ENCODE results near the gene OVCA2. TPM values are rescaled to one million over a fixed set of nuclear protein-coding genes. Genes with fewer than 3 reads are reported as not detected.
A peak's percentile ranks its signal among the peaks of the same experiment; 100 is the strongest.

OVCA2 gene
- total RNA-seq, 1 experiment from 2014 or later: 27.3 TPM

GRCh38 chr17:1996800-1997288 lies 45.0 kb upstream of the OVCA2 start:
- POLR2A ChIA-PET: no interaction called here
- TF ChIP-seq POLR2AphosphoS5 (IDR thresholded peaks at IDR 0.05; ENCODE audit: low read depth, low read length) (no peak), JUND (IDR thresholded peaks at IDR 0.05) (no peak), ZBTB33 (IDR thresholded peaks at IDR 0.05; ENCODE audit: extremely low read depth, insufficient replicate concordance, low read length) (no peak), FOSL1 (IDR thresholded peaks at IDR 0.05; ENCODE audit: low read depth) (no peak), ZFX (IDR thresholded peaks at IDR 0.05) (no peak), POLR2A (IDR thresholded peaks at IDR 0.05; ENCODE audit: borderline replicate concordance, extremely low read depth, insufficient read depth, insufficient read length) (no peak)
- CTCF ChIA-PET: no interaction called here

GRCh38 chr17:1997289-1997926 lies 44.4 kb upstream of the OVCA2 start:
- Histone ChIP-seq H3K4me1 (ENCODE audit: control insufficient read depth in 1 of 2, insufficient read depth in 2 of 2, low read length in 2 of 2) (peaks cover 11 to 20% of the 10 kb centered on the region in 2 experiments; a peak in 3 of 4 replicates), H4K20me1 (ENCODE audit: insufficient read depth) (no peaks in the 10 kb centered on the region), H3K79me2 (ENCODE audit: insufficient read depth, low read length) (no peaks in the 10 kb centered on the region), H3K4me3 (replicated peaks in 1 of 2; ENCODE audit: low read depth in 1 of 2, low read length in 2 of 2) (no peak overlapping the region), H3K36me3 (ENCODE audit: control insufficient read depth in 1 of 2, insufficient read depth in 2 of 2, low read length in 2 of 2) (no peaks in the 10 kb centered on the region), H3K9me2 (ENCODE audit: insufficient read depth) (no peaks in the 10 kb centered on the region), H2AFZ (ENCODE audit: low read depth, low read length, poor library complexity, severe bottlenecking) (no peak overlapping the region), H3K27ac (ENCODE audit: low read depth, low read length) (no peak overlapping the region), H3K27me3 (ENCODE audit: insufficient read depth, low read length) (no peaks in the 10 kb centered on the region), H3K9me3 (ENCODE audit: control insufficient read depth in 1 of 2, insufficient read depth in 1 of 2, low read depth in 1 of 2, low read length in 2 of 2) (no peaks in the 10 kb centered on the region), H3K4me2 (ENCODE audit: low read length) (peak overlapping the region; percentile 27), H3K9ac (ENCODE audit: low read length) (no peak overlapping the region)
- CTCF ChIA-PET: no interaction called here
- ATAC-seq: peak; percentile 46
- POLR2A ChIA-PET: no interaction called here
- DNase-seq (ENCODE audit: low read depth, low spot score): no peak
- intact Hi-C loops (cut with micrococcal nuclease): no loop called here
- RAD21 ChIA-PET (ENCODE audit: low non-redundant PET in 1 of 2, low total read pairs in 2 of 2, uncharacterized antibody in 2 of 2, unreplicated experiment in 2 of 2): no interaction called here
- BruUV-seq (replicated peaks): no TSS peak
- TF ChIP-seq ZFX (IDR thresholded peaks at IDR 0.05) (no peak), TCF7L2 (IDR thresholded peaks at IDR 0.05; ENCODE audit: borderline replicate concordance, extremely low read depth, insufficient read depth, insufficient read length) (no peak), POLR2AphosphoS5 (IDR thresholded peaks at IDR 0.05; ENCODE audit: low read depth, low read length) (no peak), JUND (IDR thresholded peaks at IDR 0.05) (no peak), ZNF274 (IDR thresholded peaks at IDR 0.05; ENCODE audit: low read depth, low read length) (no peak), CBX3 (IDR thresholded peaks at IDR 0.05; ENCODE audit: low read depth) (no peak), SP1 (IDR thresholded peaks at IDR 0.05; ENCODE audit: low read depth) (no peak), RAD21 (IDR thresholded peaks at IDR 0.05; ENCODE audit: low read depth) (no peak), ELF1 (IDR thresholded peaks at IDR 0.05; ENCODE audit: borderline replicate concordance, low read depth) (no peak), SRF (IDR thresholded peaks at IDR 0.05; ENCODE audit: low read depth) (no peak), ATF3 (IDR thresholded peaks at IDR 0.05) (no peak), REST (IDR thresholded peaks at IDR 0.05; ENCODE audit: low read depth) (no peak)

More at GRCh38 chr17:1996800-1997288, 45.0 kb upstream of the OVCA2 start:
- peaks cover 11 to 20% of the 10 kb centered on the region in 2 experiments; a peak in 3 of 4 replicates for H3K4me1 ChIP-seq (ENCODE audit: control insufficient read depth in 1 of 2, insufficient read depth in 2 of 2, low read length in 2 of 2)
- no peaks in the 10 kb centered on the region for H3K36me3 ChIP-seq (ENCODE audit: control insufficient read depth in 1 of 2, insufficient read depth in 2 of 2, low read length in 2 of 2)
- H3K9me3 ChIP-seq (ENCODE audit: control insufficient read depth in 1 of 2, insufficient read depth in 1 of 2, low read depth in 1 of 2, low read length in 2 of 2): no peaks in the 10 kb centered on the region
- H3K9ac ChIP-seq (ENCODE audit: low read length): no peak overlapping the region
- DNase-seq (ENCODE audit: low read depth, low spot score): no peak
- H4K20me1 ChIP-seq (ENCODE audit: insufficient read depth): no peaks in the 10 kb centered on the region
- no peak overlapping the region for H2AFZ ChIP-seq (ENCODE audit: low read depth, low read length, poor library complexity, severe bottlenecking)
- RAD21 ChIA-PET (ENCODE audit: low non-redundant PET in 1 of 2, low total read pairs in 2 of 2, uncharacterized antibody in 2 of 2, unreplicated experiment in 2 of 2): no interaction called here
- H3K4me3 ChIP-seq (replicated peaks in 1 of 2; ENCODE audit: low read depth in 1 of 2, low read length in 2 of 2): no peak overlapping the region
- H3K27ac ChIP-seq (ENCODE audit: low read depth, low read length): no peak overlapping the region
- H3K9me2 ChIP-seq (ENCODE audit: insufficient read depth): no peaks in the 10 kb centered on the region
- BruUV-seq (replicated peaks): no TSS peak
- intact Hi-C loops (cut with micrococcal nuclease): no loop called here
- no peaks in the 10 kb centered on the region for H3K27me3 ChIP-seq (ENCODE audit: insufficient read depth, low read length)
- H3K4me2 ChIP-seq (ENCODE audit: low read length): peak overlapping the region; percentile 27; the same call in 1 of the 2 replicates
- no peaks in the 10 kb centered on the region for H3K79me2 ChIP-seq (ENCODE audit: insufficient read depth, low read length)
- ATAC-seq: no peak

Data from HCT116 (cell line).